ENCODE results near the gene SLC7A1. TPM values are rescaled to one million over a fixed set of nuclear protein-coding genes. Genes with fewer than 3 reads are reported as not detected.

The SLC7A1 gene
- total and polyA plus RNA-seq, 2 of the 8 experiments (the other 6 are each of a cell fraction or from before 2014, with no cell fraction given), result 26.8 to 114 TPM

DNA sequence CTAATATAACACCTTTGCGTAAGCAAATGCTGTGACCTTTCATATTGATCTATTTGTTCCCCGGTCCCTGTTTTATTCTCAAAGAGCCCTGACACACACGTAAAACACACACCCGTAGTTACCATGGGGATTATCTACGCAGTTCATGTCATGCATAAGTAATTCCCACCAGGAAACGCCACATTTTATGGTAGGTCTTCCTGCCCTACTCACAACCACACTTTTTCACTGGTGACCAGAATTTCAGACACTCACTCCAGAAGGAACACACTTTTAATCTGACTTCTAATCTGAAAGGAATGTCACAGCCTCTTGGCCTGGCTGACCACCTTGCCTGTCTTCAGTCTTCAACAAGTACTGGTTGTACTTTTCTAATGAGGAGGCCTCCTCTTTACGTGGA, 46.8 kb downstream of the SLC7A1 start:
- H3K4me3 ChIP-seq (ENCODE audit: extremely low read depth in 1 of 4, insufficient read depth in 2 of 4, low read depth in 3 of 4, low read length in 4 of 4), result no peak overlapping the region
- H3K4me1 ChIP-seq (replicated peaks in 1 of 4; ENCODE audit: control insufficient read depth in 3 of 4, insufficient read depth in 4 of 4, low read length in 3 of 4), result peaks cover 0 to 6% (median 2%) of the 10 kb centered on the region in 4 experiments; a peak in 1 of 7 replicates
- H3K23ac ChIP-seq (ENCODE audit: insufficient read length), result peak overlapping the region; percentile 15
- peaks cover 22 to 25% of the 10 kb centered on the region in 2 experiments for H4K20me1 ChIP-seq (replicated peaks in 1 of 2; ENCODE audit: control insufficient read depth in 1 of 2, insufficient read depth in 2 of 2, low read length in 2 of 2)
- H3K4ac ChIP-seq (replicated peaks; ENCODE audit: insufficient read length, low read depth, low read length), result no peak overlapping the region
- H2BK120ac ChIP-seq (replicated peaks; ENCODE audit: low read depth, low read length), result no peak overlapping the region
- H2AFZ ChIP-seq (ENCODE audit: low read length), result no peak overlapping the region
- no peak overlapping the region for H3K56ac ChIP-seq (replicated peaks; ENCODE audit: insufficient read length, low read depth, low read length)
- H3K27me3 ChIP-seq (replicated peaks in 1 of 4; ENCODE audit: control insufficient read depth in 3 of 4, extremely low read depth in 1 of 4, insufficient read depth in 3 of 4, low read length in 3 of 4), result no peaks in the 10 kb centered on the region
- no peak overlapping the region for H2BK15ac ChIP-seq (ENCODE audit: low read length)
- no peak overlapping the region for H3K9ac ChIP-seq (replicated peaks in 1 of 4; ENCODE audit: extremely low read depth in 1 of 4, low read depth in 3 of 4, low read length in 3 of 4)
- no peak overlapping the region for H4K5ac ChIP-seq (ENCODE audit: insufficient read length, low read depth, low read length)
- H3K9me3 ChIP-seq (ENCODE audit: insufficient read depth in 2 of 2, low read depth in 1 of 2, low read length in 1 of 2), result no peaks in the 10 kb centered on the region
- no peak for TF ChIP-seq FOSL1 (IDR thresholded peaks at IDR 0.05; ENCODE audit: insufficient read depth, low read depth, low read length)
- H2BK20ac ChIP-seq (ENCODE audit: low read length), result no peak overlapping the region
- no peak overlapping the region for H3K14ac ChIP-seq (ENCODE audit: insufficient read length)
- H3K79me1 ChIP-seq (ENCODE audit: low read depth, low read length), result peaks cover 22% of the 10 kb centered on the region
- ChIA-PET CTCF (ENCODE audit: partially characterized antibody) (no interaction called here), POLR2A (ENCODE audit: partially characterized antibody) (interaction anchor here (0.7 kb wide), 1 partner anchor 14 kb away, joined by 3 read pairs; no protein-coding TSS in a partner anchor)
- 94% methylated on average over 7 of the region's 7 CpGs; no CpG with 5 or more reads in 1 of the 2 experiments for WGBS, 2 experiments (ENCODE audit: extremely low coverage in 1 of 2, insufficient coverage in 1 of 2, insufficient read length in 1 of 2, insufficient replicate concordance in 2 of 2, low coverage in 1 of 2, low lambda C conversion rate in 2 of 2, missing lambda C conversion rate in 1 of 2)
- DNase-seq (ENCODE audit: low read depth in 1 of 2, low spot score in 2 of 2) (no peak), FAIRE-seq (no peak)
- no peak overlapping the region for H3K18ac ChIP-seq (ENCODE audit: extremely low read depth, low read length)
- H4K91ac ChIP-seq (replicated peaks; ENCODE audit: insufficient read length, low read length), result no peak overlapping the region
- no peaks in the 10 kb centered on the region for H3K23me2 ChIP-seq (ENCODE audit: low read depth, low read length)
- peaks cover 6 to 98% of the 10 kb centered on the region in 2 experiments for H3K79me2 ChIP-seq (ENCODE audit: control insufficient read depth in 1 of 2, insufficient read depth in 2 of 2, low read length in 2 of 2)
- H2AK5ac ChIP-seq (ENCODE audit: low read depth, low read length), result no peak overlapping the region
- H2BK5ac ChIP-seq (ENCODE audit: low read depth, low read length), result no peak overlapping the region
- H2BK12ac ChIP-seq (ENCODE audit: low read depth, low read length), result no peak overlapping the region
- no peak overlapping the region for H3K4me2 ChIP-seq (ENCODE audit: insufficient read depth in 1 of 2, low read depth in 2 of 2, low read length in 2 of 2)
- peaks cover 11 to 53% (median 24%) of the 10 kb centered on the region in 4 experiments for H3K36me3 ChIP-seq (ENCODE audit: control insufficient read depth in 2 of 4, insufficient read depth in 4 of 4, low read length in 3 of 4)
- H4K8ac ChIP-seq (ENCODE audit: extremely low read depth, insufficient read depth, low read length), result no peak overlapping the region
- no peak overlapping the region for H3K27ac ChIP-seq (ENCODE audit: low read depth, low read length)

Data from H1 (cell line).